ENCODE results near the gene ERG. TPM values are rescaled to one million over a fixed set of nuclear protein-coding genes. Genes with fewer than 3 reads are reported as not detected.

The ERG gene
- total and polyA plus RNA-seq, 2 donors = 3.9 to 5.8 TPM

GRCh38 chr21:38494251-38494642, 4.0 kb downstream of the ERG start:
- WGBS = 27% methylated on average over 4 of the region's 4 CpGs
- DNase-seq (ENCODE audit: low read depth in 6 of 9, low spot score in 9 of 9) = no peak
- H3K27ac ChIP-seq (ENCODE audit: low read depth in 1 of 2, low read length in 1 of 2) = peak overlapping the region in 1 of 2 donors; percentile 70
- no peaks in the 10 kb centered on the region for H3K36me3 ChIP-seq (ENCODE audit: control insufficient read depth in 2 of 2, insufficient read depth in 2 of 2, low read length in 1 of 2)
- peaks cover 20 to 33% of the 10 kb centered on the region in 2 donors for H3K4me1 ChIP-seq (ENCODE audit: control insufficient read depth in 2 of 2, insufficient read depth in 2 of 2, low read length in 2 of 2)
- H3K9me3 ChIP-seq (ENCODE audit: control insufficient read depth in 2 of 2, insufficient read depth in 1 of 2, low read length in 1 of 2) = no peaks in the 10 kb centered on the region
- no peak overlapping the region for H3K4me3 ChIP-seq (ENCODE audit: low read length in 2 of 2)
- H3K27me3 ChIP-seq (ENCODE audit: control insufficient read depth in 2 of 2, insufficient read depth in 1 of 2, low read length in 1 of 2) = peaks cover 0 to 5% of the 10 kb centered on the region in 2 donors

GRCh38 chr21:38493549-38494250, 4.6 kb downstream of the ERG start:
- no peak overlapping the region for H3K4me3 ChIP-seq (ENCODE audit: low read length in 2 of 2)
- 36% methylated on average over 18 of the region's 18 CpGs for WGBS
- DNase-seq (ENCODE audit: low read depth in 6 of 9, low spot score in 9 of 9) = peak in 1 of 9 donors; percentile 46
- H3K4me1 ChIP-seq (ENCODE audit: control insufficient read depth in 2 of 2, insufficient read depth in 2 of 2, low read length in 2 of 2) = peaks cover 25 to 34% of the 10 kb centered on the region in 2 donors
- H3K27me3 ChIP-seq (ENCODE audit: control insufficient read depth in 2 of 2, insufficient read depth in 1 of 2, low read length in 1 of 2) = peaks cover 0 to 5% of the 10 kb centered on the region in 2 donors
- no peaks in the 10 kb centered on the region for H3K36me3 ChIP-seq (ENCODE audit: control insufficient read depth in 2 of 2, insufficient read depth in 2 of 2, low read length in 1 of 2)
- no peaks in the 10 kb centered on the region for H3K9me3 ChIP-seq (ENCODE audit: control insufficient read depth in 2 of 2, insufficient read depth in 1 of 2, low read length in 1 of 2)
- H3K27ac ChIP-seq (ENCODE audit: low read depth in 1 of 2, low read length in 1 of 2) = peak overlapping the region in 1 of 2 donors; percentile 70

- H3K4me1 ChIP-seq (ENCODE audit: control insufficient read depth in 2 of 2, insufficient read depth in 2 of 2, low read length in 2 of 2) = peaks cover 18 to 33% of the 10 kb centered on the region in 2 donors
- no peaks in the 10 kb centered on the region for H3K36me3 ChIP-seq (ENCODE audit: control insufficient read depth in 2 of 2, insufficient read depth in 2 of 2, low read length in 1 of 2)
- no peaks in the 10 kb centered on the region for H3K27me3 ChIP-seq (ENCODE audit: control insufficient read depth in 2 of 2, insufficient read depth in 1 of 2, low read length in 1 of 2)
- H3K9me3 ChIP-seq (ENCODE audit: control insufficient read depth in 2 of 2, insufficient read depth in 1 of 2, low read length in 1 of 2) = no peaks in the 10 kb centered on the region
- H3K27ac ChIP-seq (ENCODE audit: low read depth in 1 of 2, low read length in 1 of 2) = no peak overlapping the region
- 45% methylated on average over 3 of the region's 3 CpGs for WGBS
- DNase-seq (ENCODE audit: low read depth in 6 of 9, low spot score in 9 of 9) = no peak
- no peak overlapping the region for H3K4me3 ChIP-seq (ENCODE audit: low read length in 2 of 2)
Observed at GRCh38 chr21:38492007-38492406, 6.3 kb downstream of the ERG start.

- Histone ChIP-seq H3K4me1 (ENCODE audit: control insufficient read depth in 2 of 2, insufficient read depth in 2 of 2, low read length in 2 of 2) (peaks cover 18 to 33% of the 10 kb centered on the region in 2 donors), H3K27ac (ENCODE audit: low read depth in 1 of 2, low read length in 1 of 2) (no peak overlapping the region)
Observed at GRCh38 chr21:38491536-38491935, 6.7 kb downstream of the ERG start.

GRCh38 chr21:38490411-38491020, 7.8 kb downstream of the ERG start:
- no peak overlapping the region for H3K4me3 ChIP-seq (ENCODE audit: low read length in 2 of 2)
- 62% methylated on average over 12 of the region's 12 CpGs for WGBS

More at GRCh38 chr21:38491536-38491935, 6.7 kb downstream of the ERG start:
- DNase-seq (ENCODE audit: low read depth in 6 of 9, low spot score in 9 of 9) = no peak
- H3K36me3 ChIP-seq (ENCODE audit: control insufficient read depth in 2 of 2, insufficient read depth in 2 of 2, low read length in 1 of 2) = no peaks in the 10 kb centered on the region
- WGBS = 87% methylated on average over 5 of the region's 5 CpGs
- H3K4me3 ChIP-seq (ENCODE audit: low read length in 2 of 2) = no peak overlapping the region
- H3K9me3 ChIP-seq (ENCODE audit: control insufficient read depth in 2 of 2, insufficient read depth in 1 of 2, low read length in 1 of 2) = no peaks in the 10 kb centered on the region
- no peaks in the 10 kb centered on the region for H3K27me3 ChIP-seq (ENCODE audit: control insufficient read depth in 2 of 2, insufficient read depth in 1 of 2, low read length in 1 of 2)

GRCh38 chr21:38489729-38490128, 8.5 kb downstream of the ERG start:
- DNase-seq (ENCODE audit: low read depth in 6 of 9, low spot score in 9 of 9) = no peak

More at GRCh38 chr21:38490411-38491020, 7.8 kb downstream of the ERG start:
- no peaks in the 10 kb centered on the region for H3K27me3 ChIP-seq (ENCODE audit: control insufficient read depth in 2 of 2, insufficient read depth in 1 of 2, low read length in 1 of 2)
- no peaks in the 10 kb centered on the region for H3K36me3 ChIP-seq (ENCODE audit: control insufficient read depth in 2 of 2, insufficient read depth in 2 of 2, low read length in 1 of 2)
- H3K9me3 ChIP-seq (ENCODE audit: control insufficient read depth in 2 of 2, insufficient read depth in 1 of 2, low read length in 1 of 2) = no peaks in the 10 kb centered on the region
- H3K27ac ChIP-seq (ENCODE audit: low read depth in 1 of 2, low read length in 1 of 2) = no peak overlapping the region
- DNase-seq (ENCODE audit: low read depth in 6 of 9, low spot score in 9 of 9) = no peak
- H3K4me1 ChIP-seq (ENCODE audit: control insufficient read depth in 2 of 2, insufficient read depth in 2 of 2, low read length in 2 of 2) = peaks cover 18 to 33% of the 10 kb centered on the region in 2 donors

GRCh38 chr21:38489271-38489652, 9.0 kb downstream of the ERG start:
- Histone ChIP-seq H3K27ac (ENCODE audit: low read depth in 1 of 2, low read length in 1 of 2) (peak overlapping the region in 1 of 2 donors; percentile 43), H3K9me3 (ENCODE audit: control insufficient read depth in 2 of 2, insufficient read depth in 1 of 2, low read length in 1 of 2) (no peaks in the 10 kb centered on the region), H3K36me3 (ENCODE audit: control insufficient read depth in 2 of 2, insufficient read depth in 2 of 2, low read length in 1 of 2) (no peaks in the 10 kb centered on the region), H3K4me3 (ENCODE audit: low read length in 2 of 2) (no peak overlapping the region), H3K4me1 (ENCODE audit: control insufficient read depth in 2 of 2, insufficient read depth in 2 of 2, low read length in 2 of 2) (peaks cover 14 to 29% of the 10 kb centered on the region in 2 donors), H3K27me3 (ENCODE audit: control insufficient read depth in 2 of 2, insufficient read depth in 1 of 2, low read length in 1 of 2) (no peaks in the 10 kb centered on the region)
- 94% methylated on average over 3 of the region's 3 CpGs for WGBS
- DNase-seq (ENCODE audit: low read depth in 6 of 9, low spot score in 9 of 9) = no peak

More at GRCh38 chr21:38489729-38490128, 8.5 kb downstream of the ERG start:
- Histone ChIP-seq H3K4me3 (ENCODE audit: low read length in 2 of 2) (no peak overlapping the region), H3K4me1 (ENCODE audit: control insufficient read depth in 2 of 2, insufficient read depth in 2 of 2, low read length in 2 of 2) (peaks cover 17 to 32% of the 10 kb centered on the region in 2 donors), H3K27ac (ENCODE audit: low read depth in 1 of 2, low read length in 1 of 2) (no peak overlapping the region), H3K9me3 (ENCODE audit: control insufficient read depth in 2 of 2, insufficient read depth in 1 of 2, low read length in 1 of 2) (no peaks in the 10 kb centered on the region), H3K27me3 (ENCODE audit: control insufficient read depth in 2 of 2, insufficient read depth in 1 of 2, low read length in 1 of 2) (no peaks in the 10 kb centered on the region), H3K36me3 (ENCODE audit: control insufficient read depth in 2 of 2, insufficient read depth in 2 of 2, low read length in 1 of 2) (no peaks in the 10 kb centered on the region)
- 94% methylated on average over 6 of the region's 6 CpGs for WGBS

GRCh38 chr21:38488640-38489270, 9.5 kb downstream of the ERG start:
- no peaks in the 10 kb centered on the region for H3K9me3 ChIP-seq (ENCODE audit: control insufficient read depth in 2 of 2, insufficient read depth in 1 of 2, low read length in 1 of 2)
- no peaks in the 10 kb centered on the region for H3K36me3 ChIP-seq (ENCODE audit: control insufficient read depth in 2 of 2, insufficient read depth in 2 of 2, low read length in 1 of 2)
- 44% methylated on average over 11 of the region's 11 CpGs for WGBS
- no peak for DNase-seq (ENCODE audit: low read depth in 6 of 9, low spot score in 9 of 9)
- H3K4me1 ChIP-seq (ENCODE audit: control insufficient read depth in 2 of 2, insufficient read depth in 2 of 2, low read length in 2 of 2) = peaks cover 14 to 24% of the 10 kb centered on the region in 2 donors
- no peak overlapping the region for H3K4me3 ChIP-seq (ENCODE audit: low read length in 2 of 2)
- no peaks in the 10 kb centered on the region for H3K27me3 ChIP-seq (ENCODE audit: control insufficient read depth in 2 of 2, insufficient read depth in 1 of 2, low read length in 1 of 2)
- H3K27ac ChIP-seq (ENCODE audit: low read depth in 1 of 2, low read length in 1 of 2) = peak overlapping the region in 1 of 2 donors; percentile 43
